ENCODE data around the gene PCSK7. TPM values are rescaled to one million over a fixed set of nuclear protein-coding genes. Genes with fewer than 3 reads are reported as not detected.

The PCSK7 gene
- polyA plus RNA-seq, 1 donor: 28.8 TPM

Other genes with a start within 250 kb of the PCSK7 start
- gene SIK3, start 133.6 kb downstream of the PCSK7 start, polyA plus RNA-seq (ENCODE audit: insufficient read length): 47.2 TPM
- gene PAFAH1B2, start 87.8 kb downstream of the PCSK7 start, polyA plus RNA-seq (ENCODE audit: insufficient read length): 49.2 TPM
- 43.3 TPM for gene SIDT2, start 53.3 kb downstream of the PCSK7 start, polyA plus RNA-seq (ENCODE audit: insufficient read length)
- gene TAGLN, start 32.7 kb downstream of the PCSK7 start, polyA plus RNA-seq (ENCODE audit: insufficient read length): 95.5 TPM
- 20.9 TPM for gene RNF214, start 598 bp upstream of the PCSK7 start, polyA plus RNA-seq (ENCODE audit: insufficient read length)
- 13.8 TPM for gene BACE1-AS, start 59.3 kb upstream of the PCSK7 start, polyA plus RNA-seq (ENCODE audit: insufficient read length)
- gene BACE1, start 84.2 kb upstream of the PCSK7 start, polyA plus RNA-seq (ENCODE audit: insufficient read length): 34.0 TPM
- gene CEP164, start 95.8 kb upstream of the PCSK7 start, polyA plus RNA-seq (ENCODE audit: insufficient read length): 13.2 TPM